ENCODE data around the gene CORO1C. TPM values are rescaled to one million over a fixed set of nuclear protein-coding genes. Genes with fewer than 3 reads are reported as not detected.
A peak's percentile ranks its signal among the peaks of the same experiment; 100 is the strongest.

The CORO1C gene
- total and polyA plus RNA-seq, 9 of the 15 experiments (the other 6 are each of a cell fraction or from before 2014, with no cell fraction given) = 55.2 to 280 (median 150) TPM

DNA sequence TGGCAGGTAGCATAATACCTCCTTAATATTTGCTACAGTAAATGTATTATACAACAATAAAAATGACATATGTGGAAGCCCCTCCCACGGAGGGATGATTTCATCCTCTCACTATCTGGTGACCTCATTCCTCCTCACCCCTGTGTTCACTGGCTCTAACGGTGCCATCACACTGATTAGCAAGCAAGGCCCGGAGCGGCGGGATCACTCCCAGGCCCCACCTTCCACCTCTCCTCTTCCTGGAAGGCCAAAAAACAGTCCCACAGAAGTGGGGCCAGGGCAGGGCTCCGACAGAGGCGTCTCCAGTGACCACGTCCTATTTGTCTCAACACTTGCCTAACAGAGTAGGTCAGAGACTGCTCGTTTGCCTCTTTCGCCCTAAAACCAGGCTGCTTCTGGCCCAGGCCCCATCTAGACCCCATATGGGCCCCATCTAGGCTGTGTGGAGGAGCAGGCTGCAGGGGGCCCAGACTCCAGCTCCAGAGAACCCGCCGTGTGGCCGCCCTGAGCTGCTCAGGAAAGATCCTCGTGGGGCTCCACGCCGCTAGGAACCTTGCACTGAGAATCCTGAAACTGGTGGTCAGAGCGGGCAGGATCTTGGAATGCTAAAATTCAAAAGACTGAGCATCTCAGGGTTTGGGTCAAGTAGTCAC, 101.4 kb downstream of the CORO1C start (continued):
- TF ChIP-seq, protein P1, sequence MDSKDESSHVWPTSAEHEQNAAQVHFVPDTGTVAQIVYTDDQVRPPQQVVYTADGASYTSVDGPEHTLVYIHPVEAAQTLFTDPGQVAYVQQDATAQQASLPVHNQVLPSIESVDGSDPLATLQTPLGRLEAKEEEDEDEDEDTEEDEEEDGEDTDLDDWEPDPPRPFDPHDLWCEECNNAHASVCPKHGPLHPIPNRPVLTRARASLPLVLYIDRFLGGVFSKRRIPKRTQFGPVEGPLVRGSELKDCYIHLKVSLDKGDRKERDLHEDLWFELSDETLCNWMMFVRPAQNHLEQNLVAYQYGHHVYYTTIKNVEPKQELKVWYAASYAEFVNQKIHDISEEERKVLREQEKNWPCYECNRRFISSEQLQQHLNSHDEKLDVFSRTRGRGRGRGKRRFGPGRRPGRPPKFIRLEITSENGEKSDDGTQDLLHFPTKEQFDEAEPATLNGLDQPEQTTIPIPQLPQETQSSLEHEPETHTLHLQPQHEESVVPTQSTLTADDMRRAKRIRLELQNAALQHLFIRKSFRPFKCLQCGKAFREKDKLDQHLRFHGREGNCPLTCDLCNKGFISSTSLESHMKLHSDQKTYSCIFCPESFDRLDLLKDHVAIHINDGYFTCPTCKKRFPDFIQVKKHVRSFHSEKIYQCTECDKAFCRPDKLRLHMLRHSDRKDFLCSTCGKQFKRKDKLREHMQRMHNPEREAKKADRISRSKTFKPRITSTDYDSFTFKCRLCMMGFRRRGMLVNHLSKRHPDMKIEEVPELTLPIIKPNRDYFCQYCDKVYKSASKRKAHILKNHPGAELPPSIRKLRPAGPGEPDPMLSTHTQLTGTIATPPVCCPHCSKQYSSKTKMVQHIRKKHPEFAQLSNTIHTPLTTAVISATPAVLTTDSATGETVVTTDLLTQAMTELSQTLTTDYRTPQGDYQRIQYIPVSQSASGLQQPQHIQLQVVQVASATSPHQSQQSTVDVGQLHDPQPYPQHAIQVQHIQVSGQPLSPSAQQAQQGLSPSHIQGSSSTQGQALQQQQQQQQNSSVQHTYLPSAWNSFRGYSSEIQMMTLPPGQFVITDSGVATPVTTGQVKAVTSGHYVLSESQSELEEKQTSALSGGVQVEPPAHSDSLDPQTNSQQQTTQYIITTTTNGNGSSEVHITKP (IDR thresholded peaks at IDR 0.05; ENCODE audit: partially characterized antibody) = peak; percentile 65
- TF ChIP-seq FOXP1 (CRISPR knock-in tag; IDR thresholded peaks at IDR 0.05) (no peak), ZKSCAN3 (CRISPR knock-in tag; IDR thresholded peaks at IDR 0.05) (no peak), FOXM1 (IDR thresholded peaks at IDR 0.05; ENCODE audit: low read depth) (no peak), FOXM1 (CRISPR knock-in tag; IDR thresholded peaks at IDR 0.05; ENCODE audit: low read depth) (no peak), KAT2B (IDR thresholded peaks at IDR 0.05; ENCODE audit: low read depth, low read length) (no peak), SP2 (IDR thresholded peaks at IDR 0.05; ENCODE audit: extremely low read depth, low read depth, low read length, poor library complexity, severe bottlenecking) (no peak), HDAC6 (IDR thresholded peaks at IDR 0.05; ENCODE audit: low read depth, low read length) (no peak), KLF13 (tag; IDR thresholded peaks at IDR 0.05; ENCODE audit: borderline replicate concordance, low read depth) (no peak), POLR2G (IDR thresholded peaks at IDR 0.05; ENCODE audit: low read depth, low read length) (peak; percentile 80), ZNF121 (CRISPR knock-in tag; conservative IDR thresholded peaks at IDR 0.05) (no peak), ZNF224 (CRISPR knock-in tag; IDR thresholded peaks at IDR 0.05) (no peak), ZNF41 (CRISPR knock-in tag; conservative IDR thresholded peaks at IDR 0.05) (no peak), SRSF7 (optimal IDR thresholded peaks at IDR 0.05; ENCODE audit: low read depth, low read length) (no peak)
- TF ChIP-seq, protein P2, sequence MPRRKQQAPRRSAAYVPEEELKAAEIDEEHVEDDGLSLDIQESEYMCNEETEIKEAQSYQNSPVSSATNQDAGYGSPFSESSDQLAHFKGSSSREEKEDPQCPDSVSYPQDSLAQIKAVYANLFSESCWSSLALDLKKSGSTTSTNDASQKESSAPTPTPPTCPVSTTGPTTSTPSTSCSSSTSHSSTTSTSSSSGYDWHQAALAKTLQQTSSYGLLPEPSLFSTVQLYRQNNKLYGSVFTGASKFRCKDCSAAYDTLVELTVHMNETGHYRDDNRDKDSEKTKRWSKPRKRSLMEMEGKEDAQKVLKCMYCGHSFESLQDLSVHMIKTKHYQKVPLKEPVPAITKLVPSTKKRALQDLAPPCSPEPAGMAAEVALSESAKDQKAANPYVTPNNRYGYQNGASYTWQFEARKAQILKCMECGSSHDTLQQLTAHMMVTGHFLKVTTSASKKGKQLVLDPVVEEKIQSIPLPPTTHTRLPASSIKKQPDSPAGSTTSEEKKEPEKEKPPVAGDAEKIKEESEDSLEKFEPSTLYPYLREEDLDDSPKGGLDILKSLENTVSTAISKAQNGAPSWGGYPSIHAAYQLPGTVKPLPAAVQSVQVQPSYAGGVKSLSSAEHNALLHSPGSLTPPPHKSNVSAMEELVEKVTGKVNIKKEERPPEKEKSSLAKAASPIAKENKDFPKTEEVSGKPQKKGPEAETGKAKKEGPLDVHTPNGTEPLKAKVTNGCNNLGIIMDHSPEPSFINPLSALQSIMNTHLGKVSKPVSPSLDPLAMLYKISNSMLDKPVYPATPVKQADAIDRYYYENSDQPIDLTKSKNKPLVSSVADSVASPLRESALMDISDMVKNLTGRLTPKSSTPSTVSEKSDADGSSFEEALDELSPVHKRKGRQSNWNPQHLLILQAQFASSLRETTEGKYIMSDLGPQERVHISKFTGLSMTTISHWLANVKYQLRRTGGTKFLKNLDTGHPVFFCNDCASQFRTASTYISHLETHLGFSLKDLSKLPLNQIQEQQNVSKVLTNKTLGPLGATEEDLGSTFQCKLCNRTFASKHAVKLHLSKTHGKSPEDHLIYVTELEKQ (CRISPR knock-in tag; IDR thresholded peaks at IDR 0.05) = 0 out of 2 replicates have a peak, but pooled peaks have one; percentile 24
- TF ChIP-seq, protein P3, sequence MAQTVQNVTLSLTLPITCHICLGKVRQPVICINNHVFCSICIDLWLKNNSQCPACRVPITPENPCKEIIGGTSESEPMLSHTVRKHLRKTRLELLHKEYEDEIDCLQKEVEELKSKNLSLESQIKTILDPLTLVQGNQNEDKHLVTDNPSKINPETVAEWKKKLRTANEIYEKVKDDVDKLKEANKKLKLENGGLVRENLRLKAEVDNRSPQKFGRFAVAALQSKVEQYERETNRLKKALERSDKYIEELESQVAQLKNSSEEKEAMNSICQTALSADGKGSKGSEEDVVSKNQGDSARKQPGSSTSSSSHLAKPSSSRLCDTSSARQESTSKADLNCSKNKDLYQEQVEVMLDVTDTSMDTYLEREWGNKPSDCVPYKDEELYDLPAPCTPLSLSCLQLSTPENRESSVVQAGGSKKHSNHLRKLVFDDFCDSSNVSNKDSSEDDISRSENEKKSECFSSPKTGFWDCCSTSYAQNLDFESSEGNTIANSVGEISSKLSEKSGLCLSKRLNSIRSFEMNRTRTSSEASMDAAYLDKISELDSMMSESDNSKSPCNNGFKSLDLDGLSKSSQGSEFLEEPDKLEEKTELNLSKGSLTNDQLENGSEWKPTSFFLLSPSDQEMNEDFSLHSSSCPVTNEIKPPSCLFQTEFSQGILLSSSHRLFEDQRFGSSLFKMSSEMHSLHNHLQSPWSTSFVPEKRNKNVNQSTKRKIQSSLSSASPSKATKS (CRISPR knock-in tag; IDR thresholded peaks at IDR 0.05) = no peak
- TF ChIP-seq, protein P4, sequence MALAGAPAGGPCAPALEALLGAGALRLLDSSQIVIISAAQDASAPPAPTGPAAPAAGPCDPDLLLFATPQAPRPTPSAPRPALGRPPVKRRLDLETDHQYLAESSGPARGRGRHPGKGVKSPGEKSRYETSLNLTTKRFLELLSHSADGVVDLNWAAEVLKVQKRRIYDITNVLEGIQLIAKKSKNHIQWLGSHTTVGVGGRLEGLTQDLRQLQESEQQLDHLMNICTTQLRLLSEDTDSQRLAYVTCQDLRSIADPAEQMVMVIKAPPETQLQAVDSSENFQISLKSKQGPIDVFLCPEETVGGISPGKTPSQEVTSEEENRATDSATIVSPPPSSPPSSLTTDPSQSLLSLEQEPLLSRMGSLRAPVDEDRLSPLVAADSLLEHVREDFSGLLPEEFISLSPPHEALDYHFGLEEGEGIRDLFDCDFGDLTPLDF (CRISPR knock-in tag; IDR thresholded peaks at IDR 0.05) = no peak
